HG03060 (cell line): ENCODE measurements around the gene HRH2.
"Not testable (repeated sequence)": the region's sequence is repeated elsewhere in the genome, so short reads cannot be mapped to it uniquely, and the experiment has no call there.

Experiments
- ATAC-seq: cut with Tn5 transposase; IDR thresholded peaks from one replicate; pipeline ENCODE4 v1.9.1; 2021; ENCODE audit warnings: low read depth, moderate number of reproducible peaks; ENCODE audit not compliant: unreplicated experiment

The HRH2 gene, protein sequence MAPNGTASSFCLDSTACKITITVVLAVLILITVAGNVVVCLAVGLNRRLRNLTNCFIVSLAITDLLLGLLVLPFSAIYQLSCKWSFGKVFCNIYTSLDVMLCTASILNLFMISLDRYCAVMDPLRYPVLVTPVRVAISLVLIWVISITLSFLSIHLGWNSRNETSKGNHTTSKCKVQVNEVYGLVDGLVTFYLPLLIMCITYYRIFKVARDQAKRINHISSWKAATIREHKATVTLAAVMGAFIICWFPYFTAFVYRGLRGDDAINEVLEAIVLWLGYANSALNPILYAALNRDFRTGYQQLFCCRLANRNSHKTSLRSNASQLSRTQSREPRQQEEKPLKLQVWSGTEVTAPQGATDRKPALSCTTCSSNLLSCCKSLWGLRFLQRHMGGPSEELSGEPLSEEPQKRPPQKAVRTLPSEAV

DNA sequence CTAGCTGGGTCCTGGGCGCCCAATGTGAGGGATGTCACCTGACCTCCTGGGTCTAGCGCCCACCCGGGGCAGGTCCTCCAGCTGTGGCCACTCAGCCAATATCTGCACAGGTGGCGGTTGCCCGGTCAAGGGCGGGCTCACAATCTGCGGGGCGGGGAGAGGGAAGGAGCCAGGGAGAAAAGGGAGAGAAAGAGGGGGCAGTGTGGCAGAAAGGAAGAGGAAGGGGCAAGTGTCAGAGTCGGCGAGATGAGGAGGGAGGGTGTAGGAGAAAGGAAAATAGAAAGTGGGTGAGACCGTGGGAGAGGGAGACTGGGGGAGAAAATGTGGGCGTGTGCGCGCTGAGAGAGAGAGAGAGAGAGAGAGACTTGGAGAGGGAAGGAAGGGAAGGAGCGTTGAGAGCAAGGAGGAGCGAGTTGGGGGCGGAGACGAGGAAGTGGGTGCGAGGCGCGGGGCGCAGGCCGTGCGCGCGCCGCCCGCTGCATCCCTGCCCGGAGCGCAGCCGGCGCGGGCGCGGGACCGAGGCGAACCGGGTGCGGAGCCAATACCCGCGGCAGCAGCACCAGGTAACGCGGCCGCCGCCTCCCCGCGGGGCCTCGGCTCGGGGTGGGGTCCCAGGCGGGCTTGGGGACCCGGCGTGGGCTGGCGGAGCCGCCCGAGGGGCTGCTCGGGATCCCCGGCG lies at the start of gene HRH2:
Gene HRH2 (plus strand): TSS at position 479 of the 679 bp plus-strand sequence. CDS start 25,163 bp downstream, outside the sequence.
- no peak for ATAC-seq

DNA sequence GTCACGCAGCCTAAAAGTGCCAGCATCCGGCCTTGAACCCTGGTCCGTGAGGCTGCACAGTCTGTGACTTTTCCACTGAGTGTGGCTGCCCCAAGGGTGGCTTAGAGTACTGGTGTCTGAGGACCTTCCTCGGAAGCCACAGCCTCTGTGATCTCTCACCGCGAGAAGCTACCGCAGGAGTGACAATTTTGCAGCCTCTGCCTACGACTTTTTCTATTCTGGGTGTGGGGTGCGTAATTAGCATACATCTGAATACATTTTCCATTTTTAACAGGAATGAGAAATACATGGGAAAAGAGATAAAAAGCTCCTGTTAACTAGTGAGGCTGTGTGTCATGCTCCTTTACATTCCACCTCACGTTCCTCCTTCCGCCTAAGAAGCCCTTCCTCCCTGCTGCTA lies 48.3 kb upstream of the HRH2 start:
- no peak for ATAC-seq

DNA sequence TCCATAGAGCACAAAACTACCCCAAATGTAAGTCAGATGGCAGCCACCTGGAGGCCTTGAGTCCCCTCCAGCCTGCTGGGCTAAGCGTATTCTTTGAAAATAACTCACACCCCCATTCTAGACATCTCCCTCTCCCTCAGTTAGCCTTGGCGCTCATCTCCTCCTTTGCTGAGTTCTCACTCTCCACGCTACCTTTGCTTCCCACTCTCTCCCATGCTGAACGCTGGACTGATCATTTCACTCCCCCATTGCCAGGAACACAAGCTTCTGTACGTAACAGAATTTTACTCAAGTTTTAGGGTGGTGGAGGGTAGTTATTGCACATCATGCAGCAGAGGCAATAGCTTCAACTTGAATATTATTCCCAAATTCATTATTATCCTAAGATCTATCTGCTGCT lies 47.5 kb upstream of the HRH2 start:
- ATAC-seq: no peak

DNA sequence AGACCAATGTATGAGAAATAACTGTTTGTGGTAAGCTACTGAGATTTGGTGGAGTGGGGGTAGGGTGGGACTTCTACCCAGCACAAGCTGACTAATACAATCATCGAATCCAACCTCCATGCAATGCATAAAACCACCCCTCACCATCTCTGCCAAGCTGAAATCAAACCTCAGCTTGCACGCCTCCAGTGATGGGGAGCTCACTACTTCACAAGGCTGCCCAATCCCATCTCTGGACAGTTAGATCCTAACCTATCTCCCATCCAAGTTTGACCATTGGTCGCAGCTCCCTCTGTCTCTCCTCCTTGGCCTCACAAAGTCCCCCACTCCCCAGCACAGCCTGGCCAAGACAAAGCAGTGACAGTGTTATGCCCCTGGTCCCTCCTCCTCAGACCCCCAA lies 47.0 kb upstream of the HRH2 start:
- no peak for ATAC-seq

DNA sequence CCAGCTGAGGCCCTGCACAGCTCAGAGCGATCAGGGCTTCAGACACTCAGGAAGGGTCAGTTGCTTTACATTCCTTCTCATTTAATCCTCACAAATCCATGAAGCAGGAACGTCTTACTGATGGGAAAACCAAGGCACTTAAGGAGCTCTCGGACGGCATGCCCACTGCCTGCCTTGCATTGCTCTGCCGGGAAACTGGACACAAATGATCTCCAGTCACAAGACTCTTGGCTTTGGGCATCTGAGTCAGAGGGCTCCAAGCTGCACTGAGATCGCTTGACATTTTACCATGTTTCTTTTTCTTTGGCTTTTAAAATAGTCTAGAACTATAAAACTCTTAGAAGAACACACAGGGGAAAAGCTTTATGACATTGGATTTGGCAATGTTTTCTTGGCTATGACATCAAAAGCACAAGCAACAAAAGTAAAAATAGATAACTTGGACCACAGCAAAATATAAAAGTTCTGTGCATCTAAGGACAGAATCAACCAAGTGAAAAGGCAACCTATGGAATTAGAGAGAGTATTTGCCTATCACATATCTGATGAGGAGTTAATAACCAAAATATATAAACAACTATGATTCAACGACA lies 43.6 kb upstream of the HRH2 start:
- ATAC-seq: no peak

DNA sequence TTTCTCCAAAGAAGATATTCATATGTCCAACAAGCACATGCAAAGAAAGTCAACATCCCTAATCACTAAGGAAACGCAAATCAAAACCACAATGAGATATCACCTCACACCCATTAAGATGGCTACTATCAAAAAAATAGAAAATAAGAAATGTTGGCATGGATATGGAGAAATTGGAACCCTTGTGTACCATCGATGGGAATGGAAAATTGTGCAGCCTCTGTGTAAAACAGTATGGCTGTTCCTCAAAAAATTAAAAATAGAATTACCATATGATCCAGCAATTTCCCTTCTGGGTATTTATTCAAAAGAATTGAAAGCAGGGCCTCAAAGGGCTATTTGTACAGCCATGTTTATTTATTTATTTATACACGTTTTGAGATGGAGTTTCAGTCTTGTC lies 43.0 kb upstream of the HRH2 start:
- no peak for ATAC-seq

DNA sequence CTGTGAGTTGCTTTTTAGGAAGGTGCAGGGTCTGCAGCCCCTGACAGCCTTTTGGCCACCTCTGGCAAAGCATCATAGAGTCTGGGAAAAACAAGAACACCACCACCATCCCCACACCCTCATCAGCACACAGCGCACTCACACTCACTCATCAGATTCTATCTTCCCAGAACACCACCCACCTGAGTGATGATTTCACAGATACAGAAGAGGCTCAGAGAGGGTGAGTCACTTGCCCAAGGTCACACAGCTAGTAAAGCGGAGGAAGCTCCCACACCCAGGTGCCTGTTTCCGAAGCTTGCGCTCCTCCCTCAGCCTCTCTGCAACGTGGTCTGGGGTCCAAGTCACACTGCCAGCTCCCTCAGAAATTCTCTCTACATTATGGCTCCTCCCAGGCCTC lies 41.8 kb upstream of the HRH2 start:
- no peak for ATAC-seq

DNA sequence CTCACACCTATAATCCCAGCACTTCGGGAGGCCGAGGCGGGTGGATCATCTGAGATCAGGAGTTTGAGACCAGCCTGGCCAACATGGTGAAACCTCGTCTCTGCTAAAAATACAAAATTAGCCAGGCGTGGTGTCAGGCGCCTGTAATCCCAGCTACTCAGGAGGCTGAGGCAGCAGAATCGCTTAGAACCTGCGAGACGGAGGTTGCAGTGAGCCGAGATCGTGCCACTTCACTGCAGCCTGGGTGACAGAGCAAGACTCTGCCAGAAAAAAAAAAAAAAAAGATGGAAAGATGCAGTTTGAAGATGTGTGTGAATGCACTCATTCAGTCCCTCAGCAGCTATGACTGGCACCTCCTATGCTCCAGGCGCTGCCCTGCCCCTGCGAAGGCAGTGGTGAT lies 41.3 kb upstream of the HRH2 start:
- ATAC-seq: not testable (repeated sequence)

DNA sequence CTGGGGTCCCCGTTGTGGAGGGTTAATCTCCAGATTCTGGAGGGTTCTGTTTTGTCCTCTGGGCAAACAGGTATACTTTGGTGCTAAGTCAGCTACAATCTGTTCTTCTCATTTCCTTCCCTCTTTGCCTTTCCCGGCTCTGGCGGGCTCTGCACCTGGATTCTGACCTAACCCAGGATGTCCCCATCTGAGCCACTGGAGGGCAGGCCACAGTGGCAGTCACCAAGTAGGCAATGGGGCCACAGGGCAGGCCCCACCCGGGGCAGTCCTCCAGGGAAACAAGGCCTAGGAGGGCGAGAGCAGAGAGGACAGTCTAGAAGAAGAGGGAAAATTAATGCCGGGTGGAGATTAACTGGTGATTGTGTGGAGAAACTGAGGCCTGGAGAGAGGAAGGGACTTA lies 40.4 kb upstream of the HRH2 start:
- no peak for ATAC-seq

DNA sequence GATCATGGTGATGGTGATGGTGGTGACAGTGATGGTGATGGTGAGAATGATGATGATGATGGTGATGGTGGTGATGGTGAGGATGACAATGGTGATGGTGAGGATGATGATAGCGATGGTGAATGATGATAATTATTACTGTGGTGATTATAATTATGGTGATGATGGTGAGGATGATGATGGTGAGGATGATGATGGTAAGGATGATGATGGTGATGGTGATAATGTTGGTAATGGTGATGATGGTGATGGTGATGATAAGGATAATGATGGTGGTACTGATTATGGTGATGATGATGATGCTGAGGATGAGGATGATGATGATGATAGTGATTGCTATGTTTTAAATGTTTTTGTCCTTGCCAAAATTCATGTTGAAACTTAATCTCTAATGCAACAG lies 37.3 kb upstream of the HRH2 start:
- ATAC-seq: no peak

DNA sequence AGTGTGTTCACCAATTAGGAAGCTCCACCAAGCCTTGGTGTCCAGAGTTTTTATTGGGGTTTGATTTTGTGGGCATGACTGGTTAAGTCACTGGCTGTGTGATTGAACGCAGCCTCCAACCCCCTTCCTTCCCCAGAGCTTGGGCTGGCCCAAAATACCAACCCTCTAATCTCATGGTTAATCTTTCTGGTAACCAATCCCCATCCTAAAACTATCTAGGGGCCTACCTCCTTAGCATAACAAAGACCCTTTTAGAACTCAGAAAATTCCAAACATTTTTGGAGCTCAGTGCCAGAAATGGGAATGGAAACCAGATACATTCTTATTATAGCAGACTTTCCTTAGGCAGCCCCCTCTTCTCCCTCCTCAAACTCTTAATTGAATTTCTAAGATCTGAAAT lies 35.9 kb upstream of the HRH2 start:
- ATAC-seq: no peak

DNA sequence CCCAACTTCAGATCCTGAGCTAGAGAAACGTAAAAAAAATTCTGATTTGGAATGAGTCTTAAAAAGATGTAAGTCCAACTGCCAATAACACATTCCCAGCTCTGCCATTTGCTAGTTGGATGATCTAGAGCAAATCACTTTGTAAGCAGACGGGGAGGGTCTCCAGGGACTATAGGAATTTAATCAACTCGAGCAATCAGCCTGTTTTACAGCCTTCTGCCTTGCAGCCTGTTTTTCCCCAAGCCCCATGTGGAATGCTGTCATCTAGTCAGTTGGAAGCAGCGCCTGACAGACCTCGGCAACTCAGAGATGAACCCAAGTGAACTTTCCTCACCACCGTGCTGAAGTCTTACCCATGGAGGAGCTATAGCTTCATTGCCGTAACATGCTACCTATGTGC lies 34.8 kb upstream of the HRH2 start:
- ATAC-seq: no peak

DNA sequence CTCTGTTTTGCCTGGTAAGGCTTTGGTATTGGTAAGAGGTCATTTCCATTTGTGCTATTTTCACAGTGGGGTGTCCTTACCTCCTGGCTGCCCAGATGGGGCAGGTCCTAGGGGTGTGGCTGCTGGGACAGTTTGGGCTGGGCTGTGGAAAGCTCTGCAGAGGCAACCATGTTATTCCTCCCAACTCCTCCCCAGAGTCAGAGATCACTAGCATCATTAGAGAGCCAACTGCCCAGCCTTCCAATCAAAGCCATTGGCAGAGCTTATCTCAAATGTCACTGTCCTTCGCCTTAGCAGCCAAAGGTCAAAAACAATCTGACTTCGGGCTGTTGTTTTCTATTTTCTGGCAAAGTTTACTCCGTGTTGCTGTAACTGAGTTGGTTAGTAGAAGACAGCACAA lies 33.6 kb upstream of the HRH2 start:
- no peak for ATAC-seq

DNA sequence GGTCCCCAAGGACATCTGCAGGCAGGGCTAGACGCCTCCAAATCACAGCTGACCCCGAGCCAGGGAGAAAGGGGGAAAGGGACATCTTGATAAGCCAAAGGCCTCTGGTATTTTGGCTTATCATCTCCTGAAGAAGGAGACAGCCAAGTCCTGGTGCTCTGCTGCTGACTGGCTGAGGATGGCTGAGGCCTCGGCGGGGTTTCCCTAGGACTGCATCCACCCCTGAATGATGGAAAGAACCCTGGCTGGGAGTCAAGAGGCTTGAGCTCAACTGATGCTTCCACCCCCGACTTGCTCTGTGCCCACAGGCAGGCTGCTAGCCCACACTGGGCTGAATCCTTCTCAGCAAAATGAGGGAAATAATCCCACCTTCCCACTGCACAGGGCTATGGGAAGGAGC lies 30.9 kb upstream of the HRH2 start:
- ATAC-seq: no peak

DNA sequence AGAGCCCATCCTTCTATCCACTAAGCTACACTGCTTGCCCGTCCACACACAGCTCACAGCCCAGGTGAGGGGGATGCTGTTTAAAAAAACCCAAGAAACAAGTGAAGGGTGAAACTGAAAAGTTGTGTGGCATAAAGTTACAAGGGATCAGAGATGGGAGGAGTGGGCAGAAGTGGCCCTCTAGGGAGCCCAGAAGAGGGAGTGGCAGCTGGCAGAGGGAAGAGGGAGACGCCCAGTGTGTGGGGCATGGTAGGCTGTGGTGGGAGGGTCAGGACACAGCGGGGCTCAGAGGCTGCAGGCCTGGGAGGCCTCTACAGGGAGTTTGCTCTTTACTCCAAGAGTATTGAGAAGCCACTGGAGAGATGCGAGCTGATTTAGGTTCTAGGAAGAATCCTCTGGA lies 30.1 kb upstream of the HRH2 start:
- no peak for ATAC-seq

DNA sequence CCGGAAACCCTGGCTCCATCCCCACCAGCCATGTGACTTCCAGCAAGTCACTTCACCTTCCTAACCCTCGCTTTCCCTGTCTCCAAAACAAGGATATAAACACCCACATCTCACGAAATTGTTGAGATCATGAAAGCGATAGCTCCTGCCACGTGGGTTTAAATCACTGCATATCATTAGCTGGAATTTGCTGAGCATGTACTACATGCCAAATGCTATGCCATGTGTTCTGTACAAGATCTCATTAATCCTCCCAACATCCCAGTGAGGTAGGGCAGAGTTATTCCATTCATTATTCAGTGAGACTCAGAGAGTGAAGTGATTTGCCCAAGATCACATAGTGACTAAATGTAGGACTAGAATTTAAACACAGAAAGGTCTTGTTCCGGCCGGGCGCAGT lies 29.2 kb upstream of the HRH2 start:
- ATAC-seq: no peak

DNA sequence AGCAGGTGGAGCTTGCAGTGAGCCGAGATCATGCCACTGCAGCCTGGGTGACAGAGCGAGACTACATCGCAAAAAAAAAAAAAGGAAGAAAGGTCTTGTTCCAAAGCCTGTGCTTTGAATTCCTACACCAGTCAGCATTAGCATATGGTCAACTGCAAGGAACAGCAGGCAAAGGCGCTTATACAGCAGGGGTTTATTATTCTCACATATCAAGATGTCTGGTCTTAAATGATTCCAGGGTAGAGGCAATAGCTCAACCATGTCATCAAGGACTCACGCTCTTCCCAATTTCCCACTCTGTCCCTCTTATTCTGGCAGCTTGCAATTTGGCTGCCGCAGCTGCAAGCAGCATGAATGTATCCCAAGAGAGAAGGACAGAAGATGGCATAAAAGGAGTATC lies 28.6 kb upstream of the HRH2 start:
- ATAC-seq: no peak

DNA sequence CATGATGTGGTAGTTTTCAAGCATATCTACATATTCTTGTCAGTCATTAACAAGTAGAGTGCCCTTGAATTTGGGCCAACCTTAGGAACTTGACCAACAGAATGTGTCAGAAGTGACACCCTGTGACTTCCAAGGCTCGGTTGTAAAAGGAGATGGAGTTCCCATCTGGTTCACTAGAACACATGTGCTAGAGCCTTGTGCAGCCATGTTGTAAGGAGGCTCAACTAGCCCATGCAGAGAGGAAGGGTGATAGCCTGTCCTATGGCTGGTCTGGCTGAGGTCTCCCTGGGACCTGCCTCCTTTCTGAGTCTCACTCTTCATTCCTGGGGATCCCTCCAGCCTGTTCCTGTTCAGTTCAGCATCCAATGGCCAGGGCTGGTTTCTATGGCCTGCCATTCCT lies 28.1 kb upstream of the HRH2 start:
- no peak for ATAC-seq

DNA sequence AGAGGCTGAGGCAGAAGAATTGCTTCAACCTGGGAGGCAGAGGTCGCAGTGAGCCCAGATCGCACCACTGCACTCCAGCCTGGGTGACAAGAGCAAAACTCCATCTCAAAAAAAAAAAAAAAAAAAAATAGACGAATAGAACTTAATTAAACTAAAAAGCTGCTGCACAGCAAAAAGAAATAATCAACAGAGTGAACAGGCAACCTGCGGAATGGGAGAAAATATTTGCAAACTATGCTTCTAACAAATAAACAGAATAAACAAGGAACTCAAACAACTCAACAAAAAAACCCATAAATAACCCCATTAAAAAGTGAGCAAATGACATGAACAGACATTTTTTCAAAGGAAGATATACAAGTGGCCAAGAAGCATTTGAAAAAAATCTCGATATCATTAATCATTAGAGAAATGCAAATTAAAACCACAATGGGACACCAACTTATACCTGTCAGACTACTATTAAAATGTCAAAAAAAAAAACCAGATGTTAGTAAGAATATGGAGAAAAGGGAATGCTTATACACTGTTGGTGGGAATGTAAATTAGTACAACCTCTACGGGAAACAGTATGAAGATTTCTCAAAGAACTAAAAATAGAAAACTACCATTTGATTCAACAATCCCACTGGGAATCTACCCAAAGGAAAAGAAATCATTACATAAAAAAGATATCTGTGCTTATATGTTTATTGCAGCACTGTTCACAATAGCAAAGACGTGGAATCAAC lies 21.9 kb upstream of the HRH2 start:
- ATAC-seq: no peak

DNA sequence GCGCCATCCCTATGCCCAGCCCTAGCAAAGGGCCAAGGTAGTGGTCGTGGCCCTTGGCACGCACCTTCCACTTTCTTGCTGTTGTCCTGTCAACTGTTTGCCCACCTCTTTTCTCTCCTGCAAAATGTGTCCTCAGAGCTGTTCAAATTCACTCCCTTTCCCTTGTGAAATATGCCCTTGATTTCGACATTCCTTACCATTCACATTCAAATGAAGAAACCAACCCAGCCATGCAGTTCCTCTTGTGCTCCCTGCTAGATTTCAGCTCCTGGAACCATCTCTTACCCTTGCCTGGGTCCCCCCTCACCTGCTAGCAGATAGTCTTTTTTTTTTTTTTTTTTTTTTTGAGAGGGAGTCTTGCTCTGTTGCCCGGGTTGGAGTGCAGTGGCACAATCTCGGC lies 19.6 kb upstream of the HRH2 start:
- no peak for ATAC-seq

DNA sequence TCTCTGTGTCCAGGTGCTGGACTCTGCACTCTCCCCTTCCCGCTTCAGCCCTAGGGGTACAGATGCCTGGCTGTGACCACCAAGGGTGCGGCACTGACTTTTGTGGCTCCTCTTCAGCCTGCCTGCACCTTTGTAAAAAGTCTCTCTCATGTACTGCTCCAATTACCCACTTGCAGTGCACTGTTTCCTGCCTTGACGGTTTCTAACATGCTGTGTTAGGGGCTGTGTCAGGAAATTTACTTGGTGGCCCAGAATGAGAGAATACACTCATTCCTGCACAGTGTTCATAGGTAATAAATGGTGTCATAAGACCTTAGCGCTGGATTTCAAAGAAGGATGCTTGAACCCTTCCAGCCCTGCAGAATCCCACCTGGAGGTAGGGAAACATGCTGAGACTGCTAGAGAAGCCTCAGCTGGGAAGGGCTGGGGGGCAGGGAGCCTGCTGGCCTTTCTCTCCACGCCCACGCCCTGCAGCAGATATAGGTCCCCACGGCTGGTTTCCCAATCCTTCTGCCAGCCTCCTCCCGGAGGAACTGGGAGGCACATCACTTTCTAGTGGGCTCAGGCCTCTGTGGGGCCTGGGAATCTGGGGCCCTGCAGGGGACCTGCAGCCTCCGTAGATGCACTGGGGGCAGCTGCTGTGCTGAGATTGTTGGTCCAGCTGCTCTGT lies 17.6 kb upstream of the HRH2 start:
- no peak for ATAC-seq
